Natural killer cell (primary cell): ENCODE measurements around the gene USF1. TPM values are rescaled to one million over a fixed set of nuclear protein-coding genes. Genes with fewer than 3 reads are reported as not detected.
A peak's percentile ranks its signal among the peaks of the same experiment; 100 is the strongest.

Experiments
- ATAC-seq, 3 donors: fragments of 150-1000 bp in 2 of 3; fragments of 200-7000 bp in 1 of 3; cut with Tn5 transposase; 1 replicate in 1 of 3; 2 replicates in 2 of 3; pipeline ENCODE4 v1.10.0; 2021; ENCODE audit warnings: mild to moderate bottlenecking in 2 of 3, moderate library complexity in 2 of 3
- DNase-seq, 2 donors: peaks; one replicate each; pipeline versions ENCODE4 v3.0.0 to v3.0.0-alpha.2; 2013 to 2021; ENCODE audit warnings: mixed read lengths in 1 of 2
- H3K27ac ChIP-seq: one replicate; pipeline ENCODE4 v1.5.1; 2013; ENCODE audit warnings: mild to moderate bottlenecking, low read length
- H3K27me3 ChIP-seq: one replicate; pipeline ENCODE4 v1.6.1; 2013; ENCODE audit warnings: low read length; ENCODE audit not compliant: control insufficient read depth, insufficient read depth
- H3K36me3 ChIP-seq: one replicate; pipeline ENCODE4 v1.6.1; 2013; ENCODE audit warnings: low read length; ENCODE audit not compliant: control insufficient read depth, insufficient read depth
- H3K4me1 ChIP-seq: one replicate; pipeline ENCODE4 v1.6.1; 2013; ENCODE audit warnings: low read length; ENCODE audit not compliant: control insufficient read depth, insufficient read depth
- H3K4me3 ChIP-seq: one replicate; pipeline ENCODE4 v1.5.1; 2013; ENCODE audit warnings: low read length
- H3K9me3 ChIP-seq: one replicate; pipeline ENCODE4 v1.6.1; 2013; ENCODE audit warnings: low read length; ENCODE audit not compliant: control insufficient read depth, insufficient read depth
- H3K27ac Mint-ChIP-seq, 2 donors: one replicate each; pipeline ENCODE4 v1.8.0; 2022; ENCODE audit warnings: mild to moderate bottlenecking in 2 of 2, mixed read lengths in 2 of 2, moderate library complexity in 1 of 2
- H3K27me3 Mint-ChIP-seq, 2 donors: one replicate each; pipeline ENCODE4 v1.8.0; 2022; ENCODE audit warnings: low read depth in 2 of 2, mixed read lengths in 2 of 2
- H3K36me3 Mint-ChIP-seq: one replicate; pipeline ENCODE4 v1.8.0; 2022; ENCODE audit warnings: mixed read lengths
- H3K4me1 Mint-ChIP-seq, 2 donors: one replicate each; pipeline ENCODE4 v1.8.0; 2022; ENCODE audit warnings: mixed read lengths in 2 of 2
- H3K4me3 Mint-ChIP-seq: one replicate; pipeline ENCODE4 v1.8.0; 2022; ENCODE audit warnings: mild to moderate bottlenecking, moderate library complexity, mixed read lengths
- H3K9me3 Mint-ChIP-seq, 2 donors: one replicate each; pipeline ENCODE4 v1.8.0; 2022; ENCODE audit warnings: mixed read lengths in 2 of 2
- WGBS: methylation state at CpG from one replicate; pipeline ENCODE4 v1.1.7; 2013; ENCODE audit warnings: missing lambda C conversion rate; ENCODE audit not compliant: insufficient coverage; 5-methylcytosine and 5-hydroxymethylcytosine counted together
- intact Hi-C: fragments of 100-400 bp; cut with micrococcal nuclease; formaldehyde crosslinking; loops from one replicate; pipeline ENCODE4 v1.14.2; 2022
- total RNA-seq, 4 donors: library from RNA; stranded (reverse); fragments of 120-200 nt in 1 of 4; gene quantifications; one replicate each; pipeline versions ENCODE4 v1.2.3 to v1.2.4, GENCODE V29; 2013 to 2022
- TF ChIP-seq, protein P1 (sequence below): fragments of 200-600 bp; IDR thresholded peaks from one replicate; pipeline ENCODE4 v1.8.0; 2022; ENCODE audit warnings: antibody characterized with exemption

Gene USF1
- total RNA-seq, 3 donors from 2014 or later (not counting 1 experiment from before 2014, with no cell fraction given), result 113 to 121 (median 114) TPM

DNA sequence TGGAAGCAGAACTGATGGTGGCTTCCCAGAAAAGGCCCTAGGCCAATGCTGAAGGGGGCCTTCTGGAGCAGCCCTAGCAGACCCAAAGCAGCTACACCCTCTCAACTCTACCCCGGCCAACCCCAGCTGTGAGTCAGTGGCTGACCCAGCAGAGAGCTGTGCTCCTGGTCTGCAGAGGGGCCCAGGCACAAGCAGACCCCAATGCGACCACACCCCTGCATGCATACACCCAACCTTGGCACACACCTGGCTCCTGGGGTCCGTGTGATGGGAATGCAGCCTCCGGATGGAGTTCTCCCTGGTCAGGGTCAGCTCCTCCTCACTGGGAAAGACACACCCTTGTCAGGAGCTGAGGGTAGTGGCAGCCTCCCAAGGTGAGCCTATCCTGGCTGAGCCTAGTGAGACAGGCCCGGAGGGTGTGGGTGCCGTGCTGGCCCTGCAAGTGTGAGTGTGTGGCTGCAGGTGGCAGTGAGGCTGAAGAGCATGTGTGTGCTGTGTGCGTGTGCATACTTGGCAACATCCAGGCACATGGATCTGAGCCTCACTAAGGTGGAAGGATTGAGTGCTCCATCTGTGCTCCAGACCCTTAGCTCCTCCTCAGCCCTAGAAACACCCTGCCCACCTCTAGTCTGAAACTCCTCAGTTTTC lies 27.8 kb upstream of the USF1 start:
- Mint-ChIP-seq H3K4me1 (peaks cover 29 to 52% of the 10 kb centered on the region in 2 donors), H3K27me3 (no peaks in the 10 kb centered on the region), H3K9me3 (no peaks in the 10 kb centered on the region), H3K4me3 (no peak overlapping the region), H3K27ac (peak overlapping the region in 1 of 2 donors; percentile 48), H3K36me3 (no peaks in the 10 kb centered on the region)
- Histone ChIP-seq H3K27me3 (no peaks in the 10 kb centered on the region), H3K9me3 (no peaks in the 10 kb centered on the region), H3K36me3 (no peaks in the 10 kb centered on the region), H3K4me1 (peaks cover 27% of the 10 kb centered on the region), H3K27ac (no peak overlapping the region), H3K4me3 (no peak overlapping the region)
- ATAC-seq, result no peak
- TF ChIP-seq, protein P1, sequence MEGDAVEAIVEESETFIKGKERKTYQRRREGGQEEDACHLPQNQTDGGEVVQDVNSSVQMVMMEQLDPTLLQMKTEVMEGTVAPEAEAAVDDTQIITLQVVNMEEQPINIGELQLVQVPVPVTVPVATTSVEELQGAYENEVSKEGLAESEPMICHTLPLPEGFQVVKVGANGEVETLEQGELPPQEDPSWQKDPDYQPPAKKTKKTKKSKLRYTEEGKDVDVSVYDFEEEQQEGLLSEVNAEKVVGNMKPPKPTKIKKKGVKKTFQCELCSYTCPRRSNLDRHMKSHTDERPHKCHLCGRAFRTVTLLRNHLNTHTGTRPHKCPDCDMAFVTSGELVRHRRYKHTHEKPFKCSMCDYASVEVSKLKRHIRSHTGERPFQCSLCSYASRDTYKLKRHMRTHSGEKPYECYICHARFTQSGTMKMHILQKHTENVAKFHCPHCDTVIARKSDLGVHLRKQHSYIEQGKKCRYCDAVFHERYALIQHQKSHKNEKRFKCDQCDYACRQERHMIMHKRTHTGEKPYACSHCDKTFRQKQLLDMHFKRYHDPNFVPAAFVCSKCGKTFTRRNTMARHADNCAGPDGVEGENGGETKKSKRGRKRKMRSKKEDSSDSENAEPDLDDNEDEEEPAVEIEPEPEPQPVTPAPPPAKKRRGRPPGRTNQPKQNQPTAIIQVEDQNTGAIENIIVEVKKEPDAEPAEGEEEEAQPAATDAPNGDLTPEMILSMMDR, result no peak
- 87% methylated on average over 7 of the region's 7 CpGs for WGBS
- no peak for DNase-seq
- intact Hi-C loops, result loop anchor here (10.0 kb wide), 1 partner anchor 1249 kb away; the partner anchor contains the start of gene SLAMF8

DNA sequence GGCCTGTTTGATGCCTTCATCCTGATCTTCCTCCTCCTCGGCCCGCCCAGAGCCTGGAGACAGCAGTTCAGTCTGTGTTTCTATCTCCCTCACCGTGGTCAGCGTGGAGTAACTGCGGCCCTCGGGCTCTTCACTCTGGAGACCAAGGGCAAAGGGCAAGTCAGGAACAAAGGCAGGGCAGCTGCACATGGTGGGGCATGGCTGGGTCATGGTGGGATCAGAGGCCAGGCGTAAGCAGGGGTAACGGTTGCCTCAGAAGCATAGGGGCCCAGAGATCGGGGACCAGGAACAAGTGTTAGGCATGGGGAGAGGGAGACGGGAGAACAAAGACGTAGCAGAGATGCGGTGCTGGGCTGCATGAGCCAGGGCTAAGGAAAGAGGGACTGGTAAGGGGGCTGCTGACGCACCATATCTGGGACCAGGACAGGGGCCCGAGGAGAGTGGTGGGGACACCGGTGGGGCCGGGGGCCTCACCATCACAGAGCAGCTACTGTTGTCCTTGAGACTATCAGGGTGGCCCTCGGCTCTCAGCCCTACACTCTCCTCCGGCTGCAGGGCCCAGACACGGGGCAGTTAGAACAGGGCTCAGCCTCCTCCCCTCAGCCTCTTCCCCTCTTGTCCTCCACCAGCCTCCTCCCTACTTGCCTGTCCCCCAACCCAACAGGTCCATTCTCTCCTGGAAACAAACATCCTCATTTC lies 27.1 kb upstream of the USF1 start:
- intact Hi-C loops, result loop anchor here (10.0 kb wide), 1 partner anchor 1248 kb away; the partner anchor contains the start of gene SLAMF8
- peak overlapping the region; percentile 89 for H3K27ac Mint-ChIP-seq

DNA sequence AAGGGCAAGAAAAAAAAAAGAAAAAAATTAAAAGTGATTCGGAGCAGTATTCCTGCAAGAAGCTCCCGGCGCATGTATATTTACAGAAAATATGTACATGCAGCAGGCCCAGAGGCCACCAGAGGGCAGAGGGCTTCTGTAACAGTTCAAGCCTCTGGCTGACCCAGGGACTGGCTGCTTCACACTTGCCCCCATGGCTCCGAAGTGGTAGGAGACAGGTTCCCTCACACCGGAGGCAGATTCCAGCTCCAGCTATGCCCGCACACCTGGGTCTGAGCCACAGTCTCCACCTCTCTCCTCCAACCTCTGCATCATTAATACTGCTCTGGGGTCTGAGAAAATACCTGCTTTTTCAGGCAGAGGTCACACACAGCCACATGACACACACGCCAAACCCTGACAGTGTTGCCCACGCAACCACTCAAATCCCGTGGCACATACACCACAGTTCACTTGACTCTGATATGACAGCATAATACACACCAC lies 26.2 kb upstream of the USF1 start:
- peak in 2 of 3 donors; percentile 10 to 18 for ATAC-seq
- peak overlapping the region; percentile 89 for H3K27ac Mint-ChIP-seq
- intact Hi-C loops, result loop anchor here (10.0 kb wide), 1 partner anchor 1247 kb away; the partner anchor contains the start of gene SLAMF8
- Histone ChIP-seq H3K9me3 (no peaks in the 10 kb centered on the region), H3K4me1 (peaks cover 41% of the 10 kb centered on the region), H3K27ac (peak overlapping the region; percentile 40), H3K36me3 (peaks cover 3% of the 10 kb centered on the region), H3K27me3 (no peaks in the 10 kb centered on the region), H3K4me3 (no peak overlapping the region)
- WGBS, result 35% methylated on average over 9 of the region's 9 CpGs
- peak overlapping the region; percentile 40 for H3K4me3 Mint-ChIP-seq
- H3K4me1 Mint-ChIP-seq, result peaks cover 45 to 69% of the 10 kb centered on the region in 2 donors
- H3K27me3 Mint-ChIP-seq, result no peaks in the 10 kb centered on the region
- TF ChIP-seq, protein P1, result peak; percentile 76
- DNase-seq, result peak; percentile 51 to 73
- no peaks in the 10 kb centered on the region for H3K36me3 Mint-ChIP-seq
- H3K9me3 Mint-ChIP-seq, result no peaks in the 10 kb centered on the region

More for the DNA sequence above, 27.1 kb upstream of the USF1 start:
- no peaks in the 10 kb centered on the region for H3K9me3 ChIP-seq
- Mint-ChIP-seq H3K27me3 (no peaks in the 10 kb centered on the region), H3K4me1 (peaks cover 36 to 59% of the 10 kb centered on the region in 2 donors), H3K9me3 (no peaks in the 10 kb centered on the region), H3K4me3 (no peak overlapping the region), H3K36me3 (no peaks in the 10 kb centered on the region)
- H3K27ac ChIP-seq, result no peak overlapping the region
- peaks cover under 1% of the 10 kb centered on the region for H3K36me3 ChIP-seq
- ATAC-seq (no peak), DNase-seq (no peak)
- H3K4me3 ChIP-seq, result no peak overlapping the region
- peaks cover 31% of the 10 kb centered on the region for H3K4me1 ChIP-seq
- TF ChIP-seq, protein P1, result no peak
- 97% methylated on average over 19 of the region's 19 CpGs for WGBS
- H3K27me3 ChIP-seq, result no peaks in the 10 kb centered on the region
